ENCODE measurements around the gene DDX25. TPM values are rescaled to one million over a fixed set of nuclear protein-coding genes. Genes with fewer than 3 reads are reported as not detected.

Gene DDX25
- total RNA-seq, 4 donors from 2014 or later, result 0.60 to 2.5 TPM; not detected in 2

- DNase-seq (ENCODE audit: low spot score) (no peak), ATAC-seq (ENCODE audit: low FRiP score) (no peak)
- TF ChIP-seq, protein P1, sequence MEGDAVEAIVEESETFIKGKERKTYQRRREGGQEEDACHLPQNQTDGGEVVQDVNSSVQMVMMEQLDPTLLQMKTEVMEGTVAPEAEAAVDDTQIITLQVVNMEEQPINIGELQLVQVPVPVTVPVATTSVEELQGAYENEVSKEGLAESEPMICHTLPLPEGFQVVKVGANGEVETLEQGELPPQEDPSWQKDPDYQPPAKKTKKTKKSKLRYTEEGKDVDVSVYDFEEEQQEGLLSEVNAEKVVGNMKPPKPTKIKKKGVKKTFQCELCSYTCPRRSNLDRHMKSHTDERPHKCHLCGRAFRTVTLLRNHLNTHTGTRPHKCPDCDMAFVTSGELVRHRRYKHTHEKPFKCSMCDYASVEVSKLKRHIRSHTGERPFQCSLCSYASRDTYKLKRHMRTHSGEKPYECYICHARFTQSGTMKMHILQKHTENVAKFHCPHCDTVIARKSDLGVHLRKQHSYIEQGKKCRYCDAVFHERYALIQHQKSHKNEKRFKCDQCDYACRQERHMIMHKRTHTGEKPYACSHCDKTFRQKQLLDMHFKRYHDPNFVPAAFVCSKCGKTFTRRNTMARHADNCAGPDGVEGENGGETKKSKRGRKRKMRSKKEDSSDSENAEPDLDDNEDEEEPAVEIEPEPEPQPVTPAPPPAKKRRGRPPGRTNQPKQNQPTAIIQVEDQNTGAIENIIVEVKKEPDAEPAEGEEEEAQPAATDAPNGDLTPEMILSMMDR (IDR thresholded peaks at IDR 0.05), result no peak
These were observed 12.2 kb upstream of the DDX25 start for GRCh38 chr11:125892071-125892470.

GRCh38 chr11:125892994-125893393 is 11.3 kb upstream of the DDX25 start:
- ATAC-seq (ENCODE audit: low FRiP score), result no peak
- DNase-seq (ENCODE audit: low spot score), result no peak
- TF ChIP-seq, protein P1 (IDR thresholded peaks at IDR 0.05), result no peak

DNA sequence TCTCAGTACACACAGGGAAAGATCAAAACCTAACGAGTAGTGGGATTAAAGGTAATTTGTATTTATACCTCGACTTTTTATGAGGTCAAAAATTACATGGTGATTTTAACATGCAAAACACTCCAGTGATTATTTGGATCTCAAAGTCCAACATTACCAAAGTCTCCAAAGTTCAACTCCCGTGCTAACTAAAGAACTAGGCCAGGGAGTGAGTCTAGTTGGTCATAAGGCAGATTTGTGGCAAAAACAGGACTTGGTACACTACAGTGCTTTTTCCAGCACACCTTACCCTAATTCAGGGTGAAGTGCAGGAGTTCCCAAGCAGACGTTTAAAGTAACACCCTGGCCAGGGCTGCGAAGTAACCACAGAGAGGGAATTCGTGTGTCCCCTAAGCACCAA is 2.4 kb upstream of the DDX25 start:
- ATAC-seq (ENCODE audit: low FRiP score) (no peak), DNase-seq (ENCODE audit: low spot score) (no peak)

DNA sequence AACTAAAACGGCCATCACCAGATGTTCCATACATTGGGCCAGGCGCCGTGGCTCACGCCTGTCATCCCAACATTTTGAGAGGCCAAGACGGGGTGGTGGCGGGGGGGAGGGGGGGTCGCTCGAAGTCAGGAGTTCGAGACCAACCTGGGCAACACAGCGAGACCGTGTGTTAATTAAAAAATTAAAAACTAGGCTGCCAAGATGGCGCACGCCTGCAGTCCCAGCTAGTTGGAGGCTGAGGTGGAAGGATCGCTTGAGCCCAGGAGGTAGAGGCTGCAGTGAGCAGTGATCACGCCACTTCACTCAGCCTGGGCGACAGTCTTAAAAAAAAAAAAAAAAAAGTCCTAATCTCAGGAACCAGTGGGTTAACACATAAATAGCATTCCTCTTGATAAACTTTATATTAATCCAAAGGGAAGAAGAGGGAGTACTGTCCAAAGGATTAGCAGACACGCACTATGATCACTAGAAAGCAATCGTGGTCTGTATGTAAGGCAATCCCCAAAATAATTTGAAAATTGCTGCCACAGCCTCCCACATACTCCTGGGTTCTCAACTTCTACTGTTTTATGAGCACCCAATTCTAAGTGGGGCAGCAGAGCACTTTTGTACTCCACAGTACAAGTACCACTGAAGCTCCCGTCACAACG is 1.9 kb upstream of the DDX25 start:
- no peak for DNase-seq (ENCODE audit: low spot score)

More for the DNA sequence above, 2.4 kb upstream of the DDX25 start:
- TF ChIP-seq, protein P1 (IDR thresholded peaks at IDR 0.05), result no peak

GRCh38 chr11:125902927-125903710 is 1.2 kb upstream of the DDX25 start, which contains the start of gene PUS3:
Gene PUS3 (minus strand): TSS chr11:125903206. CDS start chr11:125896284, 6,922 bp downstream.
- peak; percentile 78 for DNase-seq (ENCODE audit: low spot score)
- peak; percentile 89 for ATAC-seq (ENCODE audit: low FRiP score)
- TF ChIP-seq, protein P1 (IDR thresholded peaks at IDR 0.05), result no peak

More for the DNA sequence above, 1.9 kb upstream of the DDX25 start:
- TF ChIP-seq, protein P1 (IDR thresholded peaks at IDR 0.05), result no peak
- no peak for ATAC-seq (ENCODE audit: low FRiP score)

DNA sequence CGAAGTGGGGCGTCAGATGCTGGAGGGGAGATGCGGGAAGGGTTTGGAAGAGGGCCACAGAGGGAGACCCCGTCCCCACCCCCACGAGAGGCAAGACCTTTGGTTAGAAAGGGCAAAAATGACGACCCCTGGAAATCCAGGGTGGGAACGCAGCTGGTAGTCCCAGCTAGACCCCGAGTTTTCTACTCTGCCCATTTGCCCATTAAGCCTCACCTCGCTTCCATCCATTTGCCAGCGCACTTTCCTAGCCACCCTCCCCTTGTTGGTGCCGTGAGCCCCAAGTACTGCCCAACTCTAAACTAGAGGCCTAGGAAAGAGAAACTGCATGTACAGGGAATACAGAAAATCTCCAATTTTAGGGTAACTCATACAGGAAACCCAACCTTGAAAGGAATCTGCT is 370 bp downstream of the DDX25 start:
- TF ChIP-seq, protein P1 (IDR thresholded peaks at IDR 0.05), result no peak
- no peak for ATAC-seq (ENCODE audit: low FRiP score)
- no peak for DNase-seq (ENCODE audit: low spot score)

All from omental fat pad (tissue), 4 donors.